Progenitor cell of endocrine pancreas (in vitro differentiated cells): ENCODE measurements around the gene LLPH. TPM values are rescaled to one million over a fixed set of nuclear protein-coding genes. Genes with fewer than 3 reads are reported as not detected.
A peak's percentile ranks its signal among the peaks of the same experiment; 100 is the strongest.

ENCODE experiments used
- DNase-seq: peaks from one replicate; pipeline ENCODE4 v3.0.0; 2021; ENCODE audit warnings: low spot score; ENCODE audit not compliant: unreplicated experiment
- H3K27ac Mint-ChIP-seq: 2 replicates; pipeline ENCODE4 v1.8.0; 2021; ENCODE audit warnings: mild to moderate bottlenecking, moderate library complexity, mixed read lengths
- H3K27me3 Mint-ChIP-seq: 2 replicates; pipeline ENCODE4 v1.8.0; 2021; ENCODE audit warnings: mixed read lengths
- H3K36me3 Mint-ChIP-seq: 2 replicates; pipeline ENCODE4 v1.8.0; 2022; ENCODE audit warnings: mixed read lengths; ENCODE audit not compliant: insufficient read depth
- H3K4me1 Mint-ChIP-seq: 2 replicates; pipeline ENCODE4 v1.8.0; 2021; ENCODE audit warnings: low read depth, mixed read lengths
- H3K4me3 Mint-ChIP-seq: 2 replicates; pipeline ENCODE4 v1.8.0; 2021; ENCODE audit warnings: low read depth, mild to moderate bottlenecking, moderate library complexity, mixed read lengths
- H3K9me3 Mint-ChIP-seq: 2 replicates; pipeline ENCODE4 v1.8.0; 2021; ENCODE audit warnings: low read depth, mixed read lengths
- total RNA-seq: library from RNA; stranded (reverse); gene quantifications from 2 replicates; pipeline ENCODE4 v1.2.1, GENCODE V29; 2021
- TF ChIP-seq, protein P1 (sequence below): fragments of 200-600 bp; sonication (generic); IDR thresholded peaks from one replicate; pipeline ENCODE4 v1.5.0; 2021; ENCODE audit warnings: antibody characterized with exemption, mild to moderate bottlenecking; ENCODE audit not compliant: unreplicated experiment

LLPH gene
- total RNA-seq, 1 donor from 2014 or later = 22.4 TPM

DNA sequence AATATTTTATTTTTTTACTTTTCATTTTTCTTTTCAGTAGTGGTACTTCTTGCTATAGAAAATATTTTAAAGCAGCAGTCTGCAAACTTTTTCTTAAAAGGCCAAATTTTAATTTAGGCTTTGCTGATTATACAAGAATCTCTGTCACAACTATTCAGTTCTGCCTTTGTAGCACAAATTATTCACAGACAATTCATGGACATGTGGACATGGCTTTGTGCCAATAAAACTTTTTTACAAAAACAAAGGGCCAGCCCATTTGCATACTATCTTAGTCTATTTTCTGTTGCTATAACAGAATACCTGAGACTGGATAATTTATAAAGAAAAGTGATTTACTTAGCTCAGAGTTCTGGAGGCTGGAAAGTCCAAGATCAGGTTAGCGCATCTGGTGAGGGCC is 17.1 kb downstream of the LLPH start:
- H3K27ac Mint-ChIP-seq = no peak overlapping the region
- no peaks in the 10 kb centered on the region for H3K9me3 Mint-ChIP-seq
- DNase-seq = no peak
- no peaks in the 10 kb centered on the region for H3K4me1 Mint-ChIP-seq
- TF ChIP-seq, protein P1, sequence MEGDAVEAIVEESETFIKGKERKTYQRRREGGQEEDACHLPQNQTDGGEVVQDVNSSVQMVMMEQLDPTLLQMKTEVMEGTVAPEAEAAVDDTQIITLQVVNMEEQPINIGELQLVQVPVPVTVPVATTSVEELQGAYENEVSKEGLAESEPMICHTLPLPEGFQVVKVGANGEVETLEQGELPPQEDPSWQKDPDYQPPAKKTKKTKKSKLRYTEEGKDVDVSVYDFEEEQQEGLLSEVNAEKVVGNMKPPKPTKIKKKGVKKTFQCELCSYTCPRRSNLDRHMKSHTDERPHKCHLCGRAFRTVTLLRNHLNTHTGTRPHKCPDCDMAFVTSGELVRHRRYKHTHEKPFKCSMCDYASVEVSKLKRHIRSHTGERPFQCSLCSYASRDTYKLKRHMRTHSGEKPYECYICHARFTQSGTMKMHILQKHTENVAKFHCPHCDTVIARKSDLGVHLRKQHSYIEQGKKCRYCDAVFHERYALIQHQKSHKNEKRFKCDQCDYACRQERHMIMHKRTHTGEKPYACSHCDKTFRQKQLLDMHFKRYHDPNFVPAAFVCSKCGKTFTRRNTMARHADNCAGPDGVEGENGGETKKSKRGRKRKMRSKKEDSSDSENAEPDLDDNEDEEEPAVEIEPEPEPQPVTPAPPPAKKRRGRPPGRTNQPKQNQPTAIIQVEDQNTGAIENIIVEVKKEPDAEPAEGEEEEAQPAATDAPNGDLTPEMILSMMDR = no peak
- no peak overlapping the region for H3K4me3 Mint-ChIP-seq
- H3K27me3 Mint-ChIP-seq = no peaks in the 10 kb centered on the region
- H3K36me3 Mint-ChIP-seq = no peaks in the 10 kb centered on the region

DNA sequence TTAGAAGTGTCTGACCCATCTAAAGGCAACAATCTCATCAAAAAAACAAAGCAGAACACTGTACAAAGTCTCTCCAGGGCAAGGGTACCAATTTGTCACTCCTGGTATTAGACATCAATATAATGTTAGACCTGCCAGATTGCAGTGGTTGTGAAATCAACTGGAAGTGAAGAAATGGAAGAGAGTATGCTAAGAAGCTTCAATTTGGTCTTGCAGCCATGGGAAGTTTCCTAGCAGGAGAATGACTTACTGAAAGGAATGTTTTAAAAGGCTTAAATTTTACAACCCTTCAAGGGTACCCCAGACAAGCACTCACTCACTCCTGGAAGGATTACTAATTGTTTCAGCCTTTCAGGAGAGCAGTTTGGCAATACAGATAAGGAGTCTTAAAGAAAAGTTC is 18.9 kb downstream of the LLPH start:
- no peak for DNase-seq
- Mint-ChIP-seq H3K27ac (no peak overlapping the region), H3K27me3 (no peaks in the 10 kb centered on the region), H3K9me3 (no peaks in the 10 kb centered on the region), H3K36me3 (no peaks in the 10 kb centered on the region), H3K4me3 (no peak overlapping the region), H3K4me1 (peaks cover 4% of the 10 kb centered on the region)
- TF ChIP-seq, protein P1 = no peak

DNA sequence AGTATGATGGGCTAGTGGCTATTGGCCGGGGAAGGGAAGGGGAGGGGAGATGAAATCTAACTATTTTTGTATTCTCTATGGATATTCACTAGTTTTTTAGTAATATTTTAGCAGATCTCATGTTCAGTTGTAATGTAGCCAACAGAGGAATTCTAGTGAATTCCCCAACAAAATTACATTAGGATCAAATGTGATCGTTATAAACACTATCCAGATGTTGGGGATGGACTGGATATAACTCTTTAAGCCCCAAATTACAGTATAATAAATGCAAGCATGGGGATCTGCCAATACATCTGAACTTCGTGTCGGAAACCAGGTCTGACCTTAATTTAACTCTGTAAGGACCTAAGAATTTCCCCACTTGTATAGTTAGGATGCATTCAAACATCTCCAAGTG is 21.5 kb downstream of the LLPH start:
- H3K27me3 Mint-ChIP-seq = no peaks in the 10 kb centered on the region
- DNase-seq = no peak
- TF ChIP-seq, protein P1 = no peak
- no peaks in the 10 kb centered on the region for H3K36me3 Mint-ChIP-seq
- no peaks in the 10 kb centered on the region for H3K9me3 Mint-ChIP-seq
- no peak overlapping the region for H3K27ac Mint-ChIP-seq
- H3K4me1 Mint-ChIP-seq = peaks cover 4% of the 10 kb centered on the region
- no peak overlapping the region for H3K4me3 Mint-ChIP-seq

DNA sequence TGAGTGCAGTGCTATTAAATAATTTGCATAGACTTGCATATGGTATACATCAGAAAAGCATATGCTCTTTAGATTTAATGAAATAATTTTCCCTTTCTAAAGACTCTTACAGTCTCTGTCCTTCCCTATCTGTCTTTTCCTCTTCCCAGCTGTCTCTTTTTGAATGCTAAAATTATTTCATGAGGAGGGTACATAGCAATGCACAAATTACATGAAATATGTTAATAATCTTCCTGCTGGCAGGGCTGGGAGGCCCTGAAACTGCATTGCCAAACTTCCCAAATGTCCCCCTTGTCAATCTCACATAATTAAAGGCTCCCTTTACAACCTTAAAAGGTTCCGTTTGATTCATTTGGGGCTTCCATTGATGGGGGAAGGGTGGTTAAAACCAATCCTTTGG is 22.2 kb downstream of the LLPH start:
- H3K36me3 Mint-ChIP-seq = no peaks in the 10 kb centered on the region
- DNase-seq = no peak
- H3K27me3 Mint-ChIP-seq = no peaks in the 10 kb centered on the region
- H3K4me1 Mint-ChIP-seq = peaks cover 4% of the 10 kb centered on the region
- TF ChIP-seq, protein P1 = no peak
- H3K9me3 Mint-ChIP-seq = no peaks in the 10 kb centered on the region
- H3K4me3 Mint-ChIP-seq = no peak overlapping the region
- no peak overlapping the region for H3K27ac Mint-ChIP-seq

DNA sequence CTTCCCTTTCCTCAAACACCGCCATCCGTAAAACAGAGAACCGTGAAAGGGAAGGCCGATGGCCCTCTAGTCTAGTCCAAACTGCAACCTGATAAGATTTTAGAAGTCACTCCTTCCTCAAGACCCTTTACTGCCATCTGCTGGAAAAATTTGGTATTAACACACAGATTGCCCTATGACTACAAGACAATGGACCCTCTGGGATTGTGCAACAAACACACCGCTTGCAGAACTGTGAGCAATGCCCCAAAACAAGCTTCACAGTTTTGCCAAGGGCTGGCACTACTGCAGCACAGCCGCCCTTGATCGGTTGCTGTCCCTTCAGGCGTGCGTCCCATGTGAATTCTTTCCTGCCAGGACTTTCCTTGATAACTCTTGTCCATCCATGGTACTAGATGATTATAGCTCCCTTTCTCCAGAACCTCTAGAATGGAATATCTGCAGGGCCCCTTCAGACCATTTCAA is 23.1 kb downstream of the LLPH start:
- H3K4me3 Mint-ChIP-seq = no peak overlapping the region
- peak overlapping the region; percentile 60 for H3K27ac Mint-ChIP-seq

More for the DNA sequence above, 23.1 kb downstream of the LLPH start:
- TF ChIP-seq, protein P1 = peak; percentile 75
- peak; percentile 51 for DNase-seq
- Mint-ChIP-seq H3K27me3 (no peaks in the 10 kb centered on the region), H3K36me3 (no peaks in the 10 kb centered on the region), H3K9me3 (no peaks in the 10 kb centered on the region), H3K4me1 (peaks cover 4% of the 10 kb centered on the region)
